ENCODE results near the gene SNX10.
"Not testable (repeated sequence)": the region's sequence is repeated elsewhere in the genome, so short reads cannot be mapped to it uniquely, and the experiment has no call there.

Gene SNX10

GRCh38 chr7:26291699-26292538 lies at the start of gene SNX10:
Gene SNX10 (plus strand): TSS chr7:26291862. CDS start chr7:26346443, 54,581 bp downstream.
- FAIRE-seq (peak; percentile 66), DNase-seq (ENCODE audit: low spot score) (peak; percentile 90)

GRCh38 chr7:26245150-26245549 lies 46.5 kb upstream of the SNX10 start:
- FAIRE-seq (no peak), DNase-seq (ENCODE audit: low spot score) (no peak)

GRCh38 chr7:26250239-26250638 lies 41.4 kb upstream of the SNX10 start:
- FAIRE-seq: no peak
- DNase-seq (ENCODE audit: low spot score): no peak

GRCh38 chr7:26261866-26262265 lies 29.8 kb upstream of the SNX10 start:
- not testable (repeated sequence) for DNase-seq (ENCODE audit: low spot score); FAIRE-seq

GRCh38 chr7:26265065-26265464 lies 26.6 kb upstream of the SNX10 start:
- no peak for DNase-seq (ENCODE audit: low spot score)
- no peak for FAIRE-seq

- DNase-seq (ENCODE audit: low spot score) (no peak), FAIRE-seq (no peak)
Measured at GRCh38 chr7:26265499-26266075, 26.1 kb upstream of the SNX10 start.

- no peak for FAIRE-seq
- DNase-seq (ENCODE audit: low spot score): no peak
Measured at GRCh38 chr7:26267601-26268166, 24.0 kb upstream of the SNX10 start.

GRCh38 chr7:26275213-26275612 lies 16.4 kb upstream of the SNX10 start:
- FAIRE-seq (no peak), DNase-seq (ENCODE audit: low spot score) (no peak)

- FAIRE-seq: no peak
- DNase-seq (ENCODE audit: low spot score): peak; percentile 54
Measured at GRCh38 chr7:26278770-26279169, 12.9 kb upstream of the SNX10 start.

GRCh38 chr7:26279405-26279804 lies 12.3 kb upstream of the SNX10 start:
- no peak for FAIRE-seq
- DNase-seq (ENCODE audit: low spot score): no peak

- DNase-seq (ENCODE audit: low spot score) (no peak), FAIRE-seq (no peak)
Measured at GRCh38 chr7:26280097-26280496, 11.6 kb upstream of the SNX10 start.

- FAIRE-seq (no peak), DNase-seq (ENCODE audit: low spot score) (no peak)
Measured at GRCh38 chr7:26280723-26281122, 10.9 kb upstream of the SNX10 start.

- DNase-seq (ENCODE audit: low spot score) (no peak), FAIRE-seq (no peak)
Measured at GRCh38 chr7:26284477-26284876, 7.2 kb upstream of the SNX10 start.

- no peak for DNase-seq (ENCODE audit: low spot score)
- FAIRE-seq: no peak
Measured at GRCh38 chr7:26284995-26285632, 6.5 kb upstream of the SNX10 start.

- no peak for FAIRE-seq
- no peak for DNase-seq (ENCODE audit: low spot score)
Measured at GRCh38 chr7:26286157-26286556, 5.5 kb upstream of the SNX10 start.

GRCh38 chr7:26288126-26288525 lies 3.5 kb upstream of the SNX10 start:
- FAIRE-seq; DNase-seq (ENCODE audit: low spot score): not testable (repeated sequence)

GRCh38 chr7:26291251-26291650 lies 411 bp upstream of the SNX10 start:
- FAIRE-seq (no peak), DNase-seq (ENCODE audit: low spot score) (no peak)

GRCh38 chr7:26292768-26293560 lies 1.3 kb downstream of the SNX10 start:
- FAIRE-seq: no peak
- no peak for DNase-seq (ENCODE audit: low spot score)

- no peak for DNase-seq (ENCODE audit: low spot score)
- FAIRE-seq: no peak
Measured at GRCh38 chr7:26293569-26294308, 2.1 kb downstream of the SNX10 start.

GRCh38 chr7:26295015-26295414 lies 3.4 kb downstream of the SNX10 start:
- FAIRE-seq (no peak), DNase-seq (ENCODE audit: low spot score) (no peak)

- no peak for DNase-seq (ENCODE audit: low spot score)
- FAIRE-seq: no peak
Measured at GRCh38 chr7:26295586-26295985, 3.9 kb downstream of the SNX10 start.

Measured in urothelium cell line (cell line).